A673 (cell line): ENCODE measurements around the gene TNKS1BP1. TPM values are rescaled to one million over a fixed set of nuclear protein-coding genes. Genes with fewer than 3 reads are reported as not detected.

Source experiments
- BruUV-seq: library from RNA; stranded (reverse); fragments of 400-500 nt; replicated peaks from 2 replicates; lab custom pipeline; 2021; lab: Mats Ljungman, UMichigan
- CTCF ChIA-PET: fragments of 300-600 bp; sonication (Branson Sonifier 250); formaldehyde crosslinking; loops from one replicate; lab custom pipeline; 2022; ENCODE audit warnings: antibody characterized with exemption; lab: Charles Lee
- POLR2A ChIA-PET: fragments of 300-600 bp; sonication (Branson Sonifier 250); formaldehyde crosslinking; loops from one replicate; lab custom pipeline; 2022; ENCODE audit warnings: antibody characterized with exemption; ENCODE audit not compliant: low non-redundant PET; lab: Charles Lee
- DNase-seq: peaks from one replicate; pipeline ENCODE4 v3.0.0-alpha.2; 2015; ENCODE audit warnings: low spot score
- H3K27ac ChIP-seq: fragments of 200-600 bp; sonication (generic); 2 replicates; pipeline ENCODE4 v1.5.1; 2016; ENCODE audit warnings: mixed run types, low read depth, mild to moderate bottlenecking, mixed read lengths, antibody characterized with exemption, low read length; ENCODE audit not compliant: poor library complexity, severe bottlenecking
- H3K27me3 ChIP-seq: fragments of 200-600 bp; sonication (generic); replicated peaks from 2 replicates; pipeline ENCODE4 v1.6.1; 2017; ENCODE audit warnings: mixed run types, low read depth, mild to moderate bottlenecking, mixed read lengths, antibody characterized with exemption, low read length; ENCODE audit not compliant: insufficient read depth, poor library complexity
- H3K36me3 ChIP-seq: fragments of 200-600 bp; sonication (generic); 2 replicates; pipeline ENCODE4 v1.6.1; 2016; ENCODE audit warnings: mixed run types, mild to moderate bottlenecking, mixed read lengths, antibody characterized with exemption, low read length; ENCODE audit not compliant: insufficient read depth, poor library complexity, severe bottlenecking
- H3K4me1 ChIP-seq: fragments of 200-600 bp; sonication (generic); 2 replicates; pipeline ENCODE4 v1.6.1; 2017; ENCODE audit warnings: mixed run types, mild to moderate bottlenecking, mixed read lengths, antibody characterized with exemption, low read length; ENCODE audit not compliant: insufficient read depth, poor library complexity, severe bottlenecking
- H3K4me3 ChIP-seq: fragments of 200-600 bp; sonication (generic); 2 replicates; pipeline ENCODE4 v1.5.1; 2016; ENCODE audit warnings: low read depth, mixed run types, mild to moderate bottlenecking, mixed read lengths, low read length; ENCODE audit not compliant: poor library complexity, severe bottlenecking
- H3K9me3 ChIP-seq: fragments of 200-600 bp; sonication (generic); 2 replicates; pipeline ENCODE4 v1.6.1; 2016; ENCODE audit warnings: mixed run types, low read depth, mild to moderate bottlenecking, mixed read lengths, antibody characterized with exemption, low read length; ENCODE audit not compliant: poor library complexity, severe bottlenecking
- CTCF ChIP-seq: fragments of 300-800, 200-600 bp; sonication (generic); conservative IDR thresholded peaks from 2 replicates; pipeline ENCODE4 v1.5.1; 2017; ENCODE audit warnings: low read depth, mild to moderate bottlenecking, antibody characterized with exemption, low read length, moderate library complexity, mixed read lengths
- EZH2 ChIP-seq: fragments of 200-600 bp; sonication (generic); IDR thresholded peaks from 2 replicates; pipeline ENCODE4 v1.6.1; 2017; ENCODE audit warnings: borderline replicate concordance, low read depth, mild to moderate bottlenecking, mixed read lengths, antibody characterized with exemption, low read length; ENCODE audit not compliant: poor library complexity, severe bottlenecking
- intact Hi-C: fragments of 100-400 bp; cut with micrococcal nuclease; formaldehyde crosslinking; loops from one replicate; pipeline ENCODE4 v1.10.0; 2022; ENCODE audit not compliant: unreplicated experiment
- total RNA-seq: library from RNA; stranded (reverse); gene quantifications from 2 replicates; pipeline ENCODE4 v1.2.3, GENCODE V29; 2021

Gene TNKS1BP1
- total RNA-seq, 1 experiment from 2014 or later = 80.4 TPM

- intact Hi-C loops = no loop called here
- DNase-seq = no peak
- Histone ChIP-seq H3K4me1 (no peaks in the 10 kb centered on the region), H3K27me3 (no peaks in the 10 kb centered on the region), H3K9me3 (no peaks in the 10 kb centered on the region), H3K4me3 (no peak overlapping the region), H3K27ac (no peak overlapping the region), H3K36me3 (no peaks in the 10 kb centered on the region)
- ChIA-PET CTCF (no interaction called here), POLR2A (no interaction called here)
- no TSS peak for BruUV-seq
- TF ChIP-seq EZH2 (no peak), CTCF (no peak)
Measured at GRCh38 chr11:57368106-57368844, 43.5 kb upstream of the TNKS1BP1 start.

GRCh38 chr11:57364851-57365660 lies 40.3 kb upstream of the TNKS1BP1 start:
- H3K27ac ChIP-seq = no peak overlapping the region

More at GRCh38 chr11:57364851-57365660, 40.3 kb upstream of the TNKS1BP1 start:
- DNase-seq = no peak
- Histone ChIP-seq H3K36me3 (no peaks in the 10 kb centered on the region), H3K27me3 (peaks cover 3% of the 10 kb centered on the region), H3K4me3 (no peak overlapping the region), H3K9me3 (no peaks in the 10 kb centered on the region), H3K4me1 (no peaks in the 10 kb centered on the region)
- no TSS peak for BruUV-seq
- ChIA-PET CTCF (no interaction called here), POLR2A (interaction anchor here (0.6 kb wide), 1 partner anchor 343 kb away, joined by 5 read pairs; no protein-coding TSS in a partner anchor)
- intact Hi-C loops = no loop called here
- TF ChIP-seq EZH2 (no peak), CTCF (no peak)
